ENCODE results near the gene PCNX2. TPM values are rescaled to one million over a fixed set of nuclear protein-coding genes. Genes with fewer than 3 reads are reported as not detected.

The PCNX2 gene
- total RNA-seq, 1 experiment from 2014 or later, result 50.8 TPM

DNA sequence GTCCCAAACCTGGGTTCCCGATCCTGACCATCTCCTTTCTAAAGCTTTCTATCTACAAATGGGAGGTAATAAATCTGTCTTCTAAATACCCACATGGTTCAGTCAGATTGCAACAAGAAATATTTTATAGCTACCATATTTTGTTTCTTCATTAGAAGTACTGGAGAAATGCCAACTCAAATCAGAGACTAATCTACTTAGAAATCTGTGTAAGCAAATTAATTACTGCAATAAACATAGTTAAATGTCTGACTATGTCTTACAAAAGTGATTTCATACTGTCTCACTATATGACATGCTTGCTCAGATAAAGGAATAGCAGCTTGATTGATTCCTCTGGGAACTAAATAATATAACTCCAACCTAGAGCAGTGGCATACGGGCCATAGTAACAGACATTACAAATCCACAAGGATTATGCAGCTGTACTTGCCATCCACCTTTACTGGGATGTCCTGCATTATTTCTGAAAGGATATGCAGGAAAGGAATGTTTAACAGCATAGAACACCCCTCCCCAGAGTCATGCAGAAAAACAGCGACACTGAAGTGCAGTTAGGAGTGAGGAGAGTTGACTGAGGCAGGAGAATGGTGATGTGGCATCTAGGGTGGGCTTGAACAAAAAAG, 80.3 kb downstream of the PCNX2 start:
- ATAC-seq (no peak), DNase-seq (ENCODE audit: low spot score) (no peak)
- Mint-ChIP-seq H3K4me3 (no peak overlapping the region), H3K36me3 (peaks cover 28% of the 10 kb centered on the region), H3K9me3 (peaks cover 7% of the 10 kb centered on the region), H3K27me3 (ENCODE audit: low read depth) (no peaks in the 10 kb centered on the region), H3K27ac (no peak overlapping the region), H3K4me1 (peaks cover 12% of the 10 kb centered on the region)
- CTCF ChIA-PET, result no interaction called here
- TF ChIP-seq, protein P1, sequence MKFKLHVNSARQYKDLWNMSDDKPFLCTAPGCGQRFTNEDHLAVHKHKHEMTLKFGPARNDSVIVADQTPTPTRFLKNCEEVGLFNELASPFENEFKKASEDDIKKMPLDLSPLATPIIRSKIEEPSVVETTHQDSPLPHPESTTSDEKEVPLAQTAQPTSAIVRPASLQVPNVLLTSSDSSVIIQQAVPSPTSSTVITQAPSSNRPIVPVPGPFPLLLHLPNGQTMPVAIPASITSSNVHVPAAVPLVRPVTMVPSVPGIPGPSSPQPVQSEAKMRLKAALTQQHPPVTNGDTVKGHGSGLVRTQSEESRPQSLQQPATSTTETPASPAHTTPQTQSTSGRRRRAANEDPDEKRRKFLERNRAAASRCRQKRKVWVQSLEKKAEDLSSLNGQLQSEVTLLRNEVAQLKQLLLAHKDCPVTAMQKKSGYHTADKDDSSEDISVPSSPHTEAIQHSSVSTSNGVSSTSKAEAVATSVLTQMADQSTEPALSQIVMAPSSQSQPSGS (CRISPR knock-in tag; IDR thresholded peaks at IDR 0.05; ENCODE audit: borderline replicate concordance, low read depth), result no peak
- no peak for TF ChIP-seq KAT7 (CRISPR knock-in tag; IDR thresholded peaks at IDR 0.05; ENCODE audit: borderline replicate concordance)
- TF ChIP-seq, protein P2, sequence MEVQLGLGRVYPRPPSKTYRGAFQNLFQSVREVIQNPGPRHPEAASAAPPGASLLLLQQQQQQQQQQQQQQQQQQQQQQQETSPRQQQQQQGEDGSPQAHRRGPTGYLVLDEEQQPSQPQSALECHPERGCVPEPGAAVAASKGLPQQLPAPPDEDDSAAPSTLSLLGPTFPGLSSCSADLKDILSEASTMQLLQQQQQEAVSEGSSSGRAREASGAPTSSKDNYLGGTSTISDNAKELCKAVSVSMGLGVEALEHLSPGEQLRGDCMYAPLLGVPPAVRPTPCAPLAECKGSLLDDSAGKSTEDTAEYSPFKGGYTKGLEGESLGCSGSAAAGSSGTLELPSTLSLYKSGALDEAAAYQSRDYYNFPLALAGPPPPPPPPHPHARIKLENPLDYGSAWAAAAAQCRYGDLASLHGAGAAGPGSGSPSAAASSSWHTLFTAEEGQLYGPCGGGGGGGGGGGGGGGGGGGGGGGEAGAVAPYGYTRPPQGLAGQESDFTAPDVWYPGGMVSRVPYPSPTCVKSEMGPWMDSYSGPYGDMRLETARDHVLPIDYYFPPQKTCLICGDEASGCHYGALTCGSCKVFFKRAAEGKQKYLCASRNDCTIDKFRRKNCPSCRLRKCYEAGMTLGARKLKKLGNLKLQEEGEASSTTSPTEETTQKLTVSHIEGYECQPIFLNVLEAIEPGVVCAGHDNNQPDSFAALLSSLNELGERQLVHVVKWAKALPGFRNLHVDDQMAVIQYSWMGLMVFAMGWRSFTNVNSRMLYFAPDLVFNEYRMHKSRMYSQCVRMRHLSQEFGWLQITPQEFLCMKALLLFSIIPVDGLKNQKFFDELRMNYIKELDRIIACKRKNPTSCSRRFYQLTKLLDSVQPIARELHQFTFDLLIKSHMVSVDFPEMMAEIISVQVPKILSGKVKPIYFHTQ (CRISPR knock-in tag; IDR thresholded peaks at IDR 0.05), result no peak
- TF ChIP-seq PRRX2 (CRISPR knock-in tag; IDR thresholded peaks at IDR 0.05), result no peak
- TF ChIP-seq FOXK1 (CRISPR knock-in tag; IDR thresholded peaks at IDR 0.05), result no peak
- no peak for TF ChIP-seq MYBL2 (CRISPR knock-in tag; IDR thresholded peaks at IDR 0.05)
- TF ChIP-seq, protein P3, sequence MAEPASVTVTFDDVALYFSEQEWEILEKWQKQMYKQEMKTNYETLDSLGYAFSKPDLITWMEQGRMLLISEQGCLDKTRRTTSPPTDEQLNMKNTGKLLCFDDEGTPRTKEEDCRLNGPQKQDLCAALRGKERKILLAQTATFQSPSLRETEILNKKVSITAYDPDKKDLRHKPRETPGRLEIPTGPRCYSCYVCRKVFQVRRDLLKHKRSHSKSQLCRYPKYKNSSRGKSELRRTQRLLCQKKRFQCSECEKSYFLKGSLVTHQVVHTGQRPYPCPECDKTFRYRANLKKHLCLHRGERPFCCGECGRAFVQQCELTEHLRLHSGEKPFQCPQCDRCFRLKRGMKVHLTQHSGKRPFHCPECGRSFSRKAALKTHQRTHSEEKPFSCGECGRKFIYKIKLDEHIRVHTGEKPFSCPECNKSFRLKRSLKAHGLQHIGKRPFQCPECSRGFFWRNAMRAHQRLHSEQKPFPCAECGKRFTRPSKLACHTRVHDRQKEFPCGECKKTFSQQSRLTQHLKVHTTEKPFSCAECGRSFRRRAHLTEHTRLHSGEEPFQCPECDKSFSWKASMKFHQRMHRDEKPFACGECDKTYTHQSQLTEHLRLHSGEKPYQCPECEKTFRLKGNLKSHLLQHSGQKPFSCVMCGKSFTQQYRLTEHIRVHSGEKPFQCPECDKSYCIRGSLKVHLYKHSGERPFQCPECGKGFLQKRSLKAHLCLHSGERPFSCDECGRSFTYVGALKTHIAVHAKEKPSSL (CRISPR knock-in tag; conservative IDR thresholded peaks at IDR 0.05), result no peak
- TF ChIP-seq, protein P4, sequence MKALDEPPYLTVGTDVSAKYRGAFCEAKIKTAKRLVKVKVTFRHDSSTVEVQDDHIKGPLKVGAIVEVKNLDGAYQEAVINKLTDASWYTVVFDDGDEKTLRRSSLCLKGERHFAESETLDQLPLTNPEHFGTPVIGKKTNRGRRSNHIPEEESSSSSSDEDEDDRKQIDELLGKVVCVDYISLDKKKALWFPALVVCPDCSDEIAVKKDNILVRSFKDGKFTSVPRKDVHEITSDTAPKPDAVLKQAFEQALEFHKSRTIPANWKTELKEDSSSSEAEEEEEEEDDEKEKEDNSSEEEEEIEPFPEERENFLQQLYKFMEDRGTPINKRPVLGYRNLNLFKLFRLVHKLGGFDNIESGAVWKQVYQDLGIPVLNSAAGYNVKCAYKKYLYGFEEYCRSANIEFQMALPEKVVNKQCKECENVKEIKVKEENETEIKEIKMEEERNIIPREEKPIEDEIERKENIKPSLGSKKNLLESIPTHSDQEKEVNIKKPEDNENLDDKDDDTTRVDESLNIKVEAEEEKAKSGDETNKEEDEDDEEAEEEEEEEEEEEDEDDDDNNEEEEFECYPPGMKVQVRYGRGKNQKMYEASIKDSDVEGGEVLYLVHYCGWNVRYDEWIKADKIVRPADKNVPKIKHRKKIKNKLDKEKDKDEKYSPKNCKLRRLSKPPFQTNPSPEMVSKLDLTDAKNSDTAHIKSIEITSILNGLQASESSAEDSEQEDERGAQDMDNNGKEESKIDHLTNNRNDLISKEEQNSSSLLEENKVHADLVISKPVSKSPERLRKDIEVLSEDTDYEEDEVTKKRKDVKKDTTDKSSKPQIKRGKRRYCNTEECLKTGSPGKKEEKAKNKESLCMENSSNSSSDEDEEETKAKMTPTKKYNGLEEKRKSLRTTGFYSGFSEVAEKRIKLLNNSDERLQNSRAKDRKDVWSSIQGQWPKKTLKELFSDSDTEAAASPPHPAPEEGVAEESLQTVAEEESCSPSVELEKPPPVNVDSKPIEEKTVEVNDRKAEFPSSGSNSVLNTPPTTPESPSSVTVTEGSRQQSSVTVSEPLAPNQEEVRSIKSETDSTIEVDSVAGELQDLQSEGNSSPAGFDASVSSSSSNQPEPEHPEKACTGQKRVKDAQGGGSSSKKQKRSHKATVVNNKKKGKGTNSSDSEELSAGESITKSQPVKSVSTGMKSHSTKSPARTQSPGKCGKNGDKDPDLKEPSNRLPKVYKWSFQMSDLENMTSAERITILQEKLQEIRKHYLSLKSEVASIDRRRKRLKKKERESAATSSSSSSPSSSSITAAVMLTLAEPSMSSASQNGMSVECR (CRISPR knock-in tag; IDR thresholded peaks at IDR 0.05; ENCODE audit: borderline replicate concordance), result no peak
- POLR2A ChIA-PET, result no interaction called here

DNA sequence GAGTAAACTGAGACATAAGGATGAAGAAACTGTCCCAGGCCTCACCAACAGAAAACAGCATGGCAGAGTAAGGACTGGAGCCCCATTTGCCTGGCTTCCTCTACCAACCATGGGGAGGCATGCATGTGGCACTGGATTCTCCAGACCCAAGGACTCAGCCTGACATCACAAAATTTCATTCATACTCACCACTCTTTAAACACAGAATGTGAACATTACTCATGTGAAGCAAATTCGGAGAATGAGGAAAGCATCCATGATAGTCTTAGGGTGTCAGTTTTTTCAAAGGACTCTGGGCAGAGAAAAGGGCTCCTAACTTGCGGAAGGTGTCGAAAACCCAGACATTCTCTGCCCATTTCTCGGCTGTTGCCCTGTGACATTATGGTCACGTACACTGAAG, 83.9 kb downstream of the PCNX2 start:
- Mint-ChIP-seq H3K27me3 (ENCODE audit: low read depth) (no peaks in the 10 kb centered on the region), H3K4me3 (no peak overlapping the region), H3K27ac (peak overlapping the region; percentile 7; the same call in 1 of the 2 replicates), H3K9me3 (no peaks in the 10 kb centered on the region), H3K4me1 (peaks cover 12% of the 10 kb centered on the region), H3K36me3 (peaks cover 52% of the 10 kb centered on the region)
- CTCF ChIA-PET, result no interaction called here
- DNase-seq (ENCODE audit: low spot score), result no peak
- POLR2A ChIA-PET, result no interaction called here
- ATAC-seq, result no peak
- TF ChIP-seq ESRRA (CRISPR knock-in tag; IDR thresholded peaks at IDR 0.05; ENCODE audit: borderline replicate concordance) (no peak), CBFB (CRISPR knock-in tag; IDR thresholded peaks at IDR 0.05; ENCODE audit: low read depth) (no peak), NR1H2 (CRISPR knock-in tag; IDR thresholded peaks at IDR 0.05) (no peak), KAT7 (CRISPR knock-in tag; IDR thresholded peaks at IDR 0.05; ENCODE audit: borderline replicate concordance) (no peak), MYBL2 (CRISPR knock-in tag; IDR thresholded peaks at IDR 0.05) (no peak)
- TF ChIP-seq, protein P1 (CRISPR knock-in tag; IDR thresholded peaks at IDR 0.05; ENCODE audit: borderline replicate concordance, low read depth), result no peak
- TF ChIP-seq, protein P5, sequence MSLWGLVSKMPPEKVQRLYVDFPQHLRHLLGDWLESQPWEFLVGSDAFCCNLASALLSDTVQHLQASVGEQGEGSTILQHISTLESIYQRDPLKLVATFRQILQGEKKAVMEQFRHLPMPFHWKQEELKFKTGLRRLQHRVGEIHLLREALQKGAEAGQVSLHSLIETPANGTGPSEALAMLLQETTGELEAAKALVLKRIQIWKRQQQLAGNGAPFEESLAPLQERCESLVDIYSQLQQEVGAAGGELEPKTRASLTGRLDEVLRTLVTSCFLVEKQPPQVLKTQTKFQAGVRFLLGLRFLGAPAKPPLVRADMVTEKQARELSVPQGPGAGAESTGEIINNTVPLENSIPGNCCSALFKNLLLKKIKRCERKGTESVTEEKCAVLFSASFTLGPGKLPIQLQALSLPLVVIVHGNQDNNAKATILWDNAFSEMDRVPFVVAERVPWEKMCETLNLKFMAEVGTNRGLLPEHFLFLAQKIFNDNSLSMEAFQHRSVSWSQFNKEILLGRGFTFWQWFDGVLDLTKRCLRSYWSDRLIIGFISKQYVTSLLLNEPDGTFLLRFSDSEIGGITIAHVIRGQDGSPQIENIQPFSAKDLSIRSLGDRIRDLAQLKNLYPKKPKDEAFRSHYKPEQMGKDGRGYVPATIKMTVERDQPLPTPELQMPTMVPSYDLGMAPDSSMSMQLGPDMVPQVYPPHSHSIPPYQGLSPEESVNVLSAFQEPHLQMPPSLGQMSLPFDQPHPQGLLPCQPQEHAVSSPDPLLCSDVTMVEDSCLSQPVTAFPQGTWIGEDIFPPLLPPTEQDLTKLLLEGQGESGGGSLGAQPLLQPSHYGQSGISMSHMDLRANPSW (CRISPR knock-in tag; conservative IDR thresholded peaks at IDR 0.05; ENCODE audit: low read depth), result no peak
- TF ChIP-seq, protein P4 (CRISPR knock-in tag; IDR thresholded peaks at IDR 0.05; ENCODE audit: borderline replicate concordance), result no peak

Measured in WTC11 (cell line).